ENCODE results near the gene GATA2. TPM values are rescaled to one million over a fixed set of nuclear protein-coding genes. Genes with fewer than 3 reads are reported as not detected.

GATA2 gene
- total and polyA plus RNA-seq, 2 of the 8 experiments (the other 6 are each of a cell fraction or from before 2014, with no cell fraction given): 0.03 to 0.30 TPM

DNA sequence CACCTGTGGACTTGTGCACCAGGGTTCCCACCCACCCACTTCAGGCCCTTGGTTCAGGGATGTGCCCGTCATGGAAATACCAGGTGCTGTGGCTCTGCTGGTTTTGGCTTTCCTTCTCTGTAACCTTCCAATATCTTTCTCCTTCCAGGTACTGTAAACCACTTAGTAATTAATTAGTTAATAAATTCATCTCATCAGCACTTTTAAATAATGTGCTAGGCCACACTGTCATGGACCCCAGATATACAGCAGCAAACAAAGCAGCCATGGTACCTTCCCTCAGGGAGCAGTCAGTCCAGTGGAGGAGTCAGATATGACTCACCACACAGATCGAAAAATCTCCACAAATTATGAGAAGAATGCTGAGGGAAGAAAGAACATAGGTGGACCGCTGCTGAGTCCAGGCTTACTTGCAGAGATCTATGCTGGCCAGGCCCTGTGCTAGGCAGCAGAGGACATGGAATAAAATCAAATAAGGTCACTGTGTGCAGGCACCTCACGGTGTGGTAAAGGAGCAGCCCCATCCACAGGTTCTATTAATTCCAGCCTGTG is 6.8 kb upstream of the GATA2 start:
- Histone ChIP-seq H3K4me3 (ENCODE audit: extremely low read depth in 1 of 4, insufficient read depth in 2 of 4, low read depth in 3 of 4, low read length in 4 of 4) (no peak overlapping the region), H4K5ac (ENCODE audit: insufficient read length, low read depth, low read length) (no peak overlapping the region), H3K36me3 (ENCODE audit: control insufficient read depth in 2 of 4, insufficient read depth in 4 of 4, low read length in 3 of 4) (0 out of 8 replicates have a peak, but pooled peaks cover 0 to 5% (median 0%) of the 10 kb centered on the region in 4 experiments), H2AK5ac (ENCODE audit: low read depth, low read length) (no peak overlapping the region), H4K91ac (replicated peaks; ENCODE audit: insufficient read length, low read length) (no peak overlapping the region), H3K56ac (replicated peaks; ENCODE audit: insufficient read length, low read depth, low read length) (no peak overlapping the region), H2BK20ac (ENCODE audit: low read length) (no peak overlapping the region), H3K4me2 (ENCODE audit: insufficient read depth in 1 of 2, low read depth in 2 of 2, low read length in 2 of 2) (no peak overlapping the region), H2BK15ac (ENCODE audit: low read length) (no peak overlapping the region), H3K9ac (replicated peaks in 1 of 4; ENCODE audit: extremely low read depth in 1 of 4, low read depth in 3 of 4, low read length in 3 of 4) (no peak overlapping the region), H2AFZ (ENCODE audit: low read length) (no peak overlapping the region), H4K20me1 (replicated peaks in 1 of 2; ENCODE audit: control insufficient read depth in 1 of 2, insufficient read depth in 2 of 2, low read length in 2 of 2) (peaks cover 2 to 14% of the 10 kb centered on the region in 2 experiments), H3K27ac (ENCODE audit: low read depth, low read length) (no peak overlapping the region), H3K79me1 (ENCODE audit: low read depth, low read length) (no peaks in the 10 kb centered on the region), H2BK12ac (ENCODE audit: low read depth, low read length) (no peak overlapping the region), H3K9me3 (ENCODE audit: insufficient read depth in 2 of 2, low read depth in 1 of 2, low read length in 1 of 2) (no peaks in the 10 kb centered on the region; a peak in 1 of 4 replicates), H2BK120ac (replicated peaks; ENCODE audit: low read depth, low read length) (no peak overlapping the region), H4K8ac (ENCODE audit: extremely low read depth, insufficient read depth, low read length) (no peak overlapping the region), H3K14ac (ENCODE audit: insufficient read length) (no peak overlapping the region), H3K79me2 (ENCODE audit: control insufficient read depth in 1 of 2, insufficient read depth in 2 of 2, low read length in 2 of 2) (no peaks in the 10 kb centered on the region), H3K27me3 (replicated peaks in 1 of 4; ENCODE audit: control insufficient read depth in 3 of 4, extremely low read depth in 1 of 4, insufficient read depth in 3 of 4, low read length in 3 of 4) (peaks cover 27 to 44% (median 43%) of the 10 kb centered on the region in 4 experiments), H3K23me2 (ENCODE audit: low read depth, low read length) (peaks cover 5% of the 10 kb centered on the region; the same call in 1 of the 2 replicates), H3K4me1 (replicated peaks in 1 of 4; ENCODE audit: control insufficient read depth in 3 of 4, insufficient read depth in 4 of 4, low read length in 3 of 4) (peaks cover 0 to 18% (median 9%) of the 10 kb centered on the region in 4 experiments; a peak in 6 of 7 replicates), H3K4ac (replicated peaks; ENCODE audit: insufficient read length, low read depth, low read length) (no peak overlapping the region), H3K23ac (ENCODE audit: insufficient read length) (no peak overlapping the region), H2BK5ac (ENCODE audit: low read depth, low read length) (no peak overlapping the region), H3K18ac (ENCODE audit: extremely low read depth, low read length) (no peak overlapping the region)
- WGBS, 2 experiments (ENCODE audit: extremely low coverage in 1 of 2, insufficient coverage in 1 of 2, insufficient read length in 1 of 2, insufficient replicate concordance in 2 of 2, low coverage in 1 of 2, low lambda C conversion rate in 2 of 2, missing lambda C conversion rate in 1 of 2): 86% methylated on average over 4 of the region's 4 CpGs; no CpG with 5 or more reads in 1 of the 2 experiments
- POLR2A ChIA-PET (ENCODE audit: partially characterized antibody): no interaction called here
- CTCF ChIA-PET (ENCODE audit: partially characterized antibody): interaction anchor here (0.5 to 5.7 kb wide), 19 partner anchors 8 to 317 kb away, joined by 3 to 83 read pairs (median 5); no protein-coding TSS in a partner anchor
- DNase-seq (ENCODE audit: low read depth in 1 of 2, low spot score in 2 of 2) (peak in 1 of 2 experiments; percentile 19), FAIRE-seq (no peak)
- no peak for TF ChIP-seq POLR2AphosphoS5 (IDR thresholded peaks at IDR 0.05; ENCODE audit: low read depth, low read length)
- no peak for TF ChIP-seq NRF1 (IDR thresholded peaks at IDR 0.05; ENCODE audit: low read depth, low read length)
- TF ChIP-seq TEAD4 (IDR thresholded peaks at IDR 0.05; ENCODE audit: low read depth, low read length): no peak
- no peak for TF ChIP-seq SP4 (IDR thresholded peaks at IDR 0.05; ENCODE audit: low read length)
- TF ChIP-seq CHD2 (IDR thresholded peaks at IDR 0.05; ENCODE audit: low read length): no peak
- no peak for TF ChIP-seq SP1 (IDR thresholded peaks at IDR 0.05; ENCODE audit: low read depth, low read length)
- TF ChIP-seq JUN (IDR thresholded peaks at IDR 0.05; ENCODE audit: low read depth, low read length): no peak
- no peak for TF ChIP-seq EP300 (IDR thresholded peaks at IDR 0.05; ENCODE audit: borderline replicate concordance in 1 of 2, low read depth in 2 of 2, low read length in 2 of 2)
- TF ChIP-seq CHD1 (IDR thresholded peaks at IDR 0.05; ENCODE audit: low read depth, low read length): no peak
- no peak for TF ChIP-seq RNF2 (IDR thresholded peaks at IDR 0.05; ENCODE audit: borderline replicate concordance, low read depth, low read length, missing control alignments, poor library complexity, severe bottlenecking)
- TF ChIP-seq SIRT6 (IDR thresholded peaks at IDR 0.05; ENCODE audit: low read length): no peak
- TF ChIP-seq JUND (IDR thresholded peaks at IDR 0.05; ENCODE audit: low read length): no peak
- TF ChIP-seq KDM5A (IDR thresholded peaks at IDR 0.05; ENCODE audit: low read length): no peak
- no peak for TF ChIP-seq CTBP2 (IDR thresholded peaks at IDR 0.05; ENCODE audit: borderline replicate concordance, insufficient read depth, insufficient read length, low read length)
